ENCODE measurements around the gene RPL34.

DNA sequence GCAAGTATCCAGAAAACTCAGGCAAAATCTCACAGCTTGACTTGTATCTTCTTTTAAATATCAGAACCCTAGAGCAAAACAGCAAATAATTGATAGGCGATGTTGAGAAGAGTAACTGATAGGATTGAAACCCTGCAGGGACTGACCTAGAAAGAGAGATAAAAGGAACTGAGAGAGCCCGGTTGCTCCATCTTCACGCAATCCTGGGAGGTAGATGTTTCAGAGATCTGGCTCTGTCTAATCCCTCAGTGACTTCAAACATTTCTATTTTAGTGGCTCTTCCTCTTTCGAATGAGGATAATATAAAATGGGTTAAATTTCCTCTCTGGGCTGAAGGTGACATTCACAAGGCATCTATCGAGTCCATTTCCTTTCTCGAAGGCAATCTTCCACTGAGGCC is 39.3 kb upstream of the RPL34 start:
- no peak for TF ChIP-seq POLR2A (IDR thresholded peaks at IDR 0.05)
- TF ChIP-seq, protein P1, sequence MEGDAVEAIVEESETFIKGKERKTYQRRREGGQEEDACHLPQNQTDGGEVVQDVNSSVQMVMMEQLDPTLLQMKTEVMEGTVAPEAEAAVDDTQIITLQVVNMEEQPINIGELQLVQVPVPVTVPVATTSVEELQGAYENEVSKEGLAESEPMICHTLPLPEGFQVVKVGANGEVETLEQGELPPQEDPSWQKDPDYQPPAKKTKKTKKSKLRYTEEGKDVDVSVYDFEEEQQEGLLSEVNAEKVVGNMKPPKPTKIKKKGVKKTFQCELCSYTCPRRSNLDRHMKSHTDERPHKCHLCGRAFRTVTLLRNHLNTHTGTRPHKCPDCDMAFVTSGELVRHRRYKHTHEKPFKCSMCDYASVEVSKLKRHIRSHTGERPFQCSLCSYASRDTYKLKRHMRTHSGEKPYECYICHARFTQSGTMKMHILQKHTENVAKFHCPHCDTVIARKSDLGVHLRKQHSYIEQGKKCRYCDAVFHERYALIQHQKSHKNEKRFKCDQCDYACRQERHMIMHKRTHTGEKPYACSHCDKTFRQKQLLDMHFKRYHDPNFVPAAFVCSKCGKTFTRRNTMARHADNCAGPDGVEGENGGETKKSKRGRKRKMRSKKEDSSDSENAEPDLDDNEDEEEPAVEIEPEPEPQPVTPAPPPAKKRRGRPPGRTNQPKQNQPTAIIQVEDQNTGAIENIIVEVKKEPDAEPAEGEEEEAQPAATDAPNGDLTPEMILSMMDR (IDR thresholded peaks at IDR 0.05), result no peak
